T follicular helper cell (primary cell): ENCODE measurements around the gene PIP5K1C.
A peak's percentile ranks its signal among the peaks of the same experiment; 100 is the strongest.

Source experiments
- DNase-seq: peaks from one replicate; pipeline ENCODE4 v3.0.0-alpha.2; 2020; ENCODE audit warnings: low read depth
- total RNA-seq, 2 experiments: gene quantifications; one replicate each; lab custom pipeline; 2026; lab: John Stamatoyannopoulos, UW

PIP5K1C gene, protein sequence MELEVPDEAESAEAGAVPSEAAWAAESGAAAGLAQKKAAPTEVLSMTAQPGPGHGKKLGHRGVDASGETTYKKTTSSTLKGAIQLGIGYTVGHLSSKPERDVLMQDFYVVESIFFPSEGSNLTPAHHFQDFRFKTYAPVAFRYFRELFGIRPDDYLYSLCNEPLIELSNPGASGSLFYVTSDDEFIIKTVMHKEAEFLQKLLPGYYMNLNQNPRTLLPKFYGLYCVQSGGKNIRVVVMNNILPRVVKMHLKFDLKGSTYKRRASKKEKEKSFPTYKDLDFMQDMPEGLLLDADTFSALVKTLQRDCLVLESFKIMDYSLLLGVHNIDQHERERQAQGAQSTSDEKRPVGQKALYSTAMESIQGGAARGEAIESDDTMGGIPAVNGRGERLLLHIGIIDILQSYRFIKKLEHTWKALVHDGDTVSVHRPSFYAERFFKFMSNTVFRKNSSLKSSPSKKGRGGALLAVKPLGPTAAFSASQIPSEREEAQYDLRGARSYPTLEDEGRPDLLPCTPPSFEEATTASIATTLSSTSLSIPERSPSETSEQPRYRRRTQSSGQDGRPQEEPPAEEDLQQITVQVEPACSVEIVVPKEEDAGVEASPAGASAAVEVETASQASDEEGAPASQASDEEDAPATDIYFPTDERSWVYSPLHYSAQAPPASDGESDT
- total RNA-seq, result 13.9 to 30.4 reads per million in 2 experiments

DNA sequence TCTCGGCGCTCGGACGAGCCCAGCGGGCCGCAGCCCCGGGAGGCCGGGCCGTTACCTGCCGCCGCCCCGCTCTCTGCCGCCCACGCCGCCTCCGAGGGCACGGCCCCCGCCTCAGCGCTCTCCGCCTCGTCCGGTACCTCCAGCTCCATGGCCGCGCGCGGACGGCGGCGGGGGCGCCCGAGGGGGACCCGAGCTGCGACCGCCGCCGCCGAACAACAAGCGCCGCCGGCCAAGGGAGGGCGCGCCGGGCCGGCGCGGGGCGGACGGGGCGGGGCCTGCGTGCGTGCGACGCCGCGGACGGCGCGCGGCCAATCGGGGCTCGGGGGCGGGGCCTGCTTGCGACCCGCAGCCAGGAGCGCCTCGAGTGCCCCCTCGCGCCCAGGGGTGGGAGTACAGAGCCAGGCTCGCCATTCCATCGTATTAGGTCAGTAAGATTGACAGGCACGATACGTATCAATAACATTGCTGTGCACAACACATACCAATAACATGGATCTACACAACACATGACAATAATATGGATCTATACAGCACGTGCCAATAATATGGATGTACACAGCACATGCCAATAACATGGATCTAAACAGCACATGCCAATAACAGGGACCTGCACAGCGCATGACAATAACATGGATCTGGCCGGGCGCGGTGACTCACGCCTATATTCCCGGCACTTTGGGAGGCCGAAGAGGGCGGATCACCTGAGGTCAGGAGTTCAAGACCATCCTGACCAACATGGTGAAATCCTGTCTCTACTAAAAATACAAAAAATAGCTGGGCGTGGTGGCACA is at the start of gene PIP5K1C:
Gene PIP5K1C, minus strand, starts transcription at position 227 of the 791 bp plus-strand sequence. Its CDS starts 78 bp downstream, at position 149.
- peak; percentile 90 for DNase-seq

DNA sequence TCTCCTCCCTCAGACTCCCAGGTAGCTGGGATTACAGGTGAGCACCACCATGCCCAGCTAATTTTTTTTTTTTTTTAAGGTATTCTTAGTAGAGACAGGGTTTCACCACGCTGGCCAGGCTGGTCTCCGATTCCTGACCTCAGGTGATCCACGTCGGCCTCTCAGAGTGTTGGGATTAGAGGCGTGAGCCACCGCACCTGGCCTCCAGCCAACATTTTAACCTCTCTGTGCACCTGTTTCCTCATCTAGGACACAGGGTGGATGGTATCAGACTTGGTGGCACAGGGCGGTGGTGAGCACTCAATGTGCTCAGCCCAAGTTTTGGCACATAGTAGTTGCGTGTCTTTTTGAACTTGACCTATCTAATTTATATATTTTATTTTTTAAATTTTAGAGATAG is 48.7 kb upstream of the PIP5K1C start:
- no peak for DNase-seq

DNA sequence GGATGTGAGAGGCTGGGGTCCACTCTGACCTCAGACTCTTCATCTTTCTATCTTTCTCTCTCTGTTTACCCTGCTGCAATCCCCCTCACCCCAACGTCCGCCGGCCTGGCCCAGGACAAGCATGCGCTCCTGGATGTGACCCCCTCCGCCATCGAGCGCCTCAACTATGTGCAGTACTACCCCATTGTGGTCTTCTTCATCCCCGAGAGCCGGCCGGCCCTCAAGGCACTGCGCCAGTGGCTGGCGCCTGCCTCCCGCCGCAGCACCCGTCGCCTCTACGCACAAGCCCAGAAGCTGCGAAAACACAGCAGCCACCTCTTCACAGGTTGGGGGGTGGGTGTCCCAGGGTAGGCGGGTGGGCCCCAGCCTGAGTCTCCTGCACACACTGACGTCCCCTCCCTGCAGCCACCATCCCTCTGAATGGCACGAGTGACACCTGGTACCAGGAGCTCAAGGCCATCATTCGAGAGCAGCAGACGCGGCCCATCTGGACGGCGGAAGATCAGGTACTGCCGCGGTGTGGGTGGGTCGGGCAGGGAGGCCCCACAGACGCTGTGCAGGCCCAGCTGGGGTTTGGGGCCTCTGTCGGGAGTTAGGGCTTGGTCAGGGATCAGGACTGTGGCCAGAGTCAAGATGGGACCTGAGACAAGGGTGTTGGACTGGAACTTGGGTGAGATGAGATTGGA is 46.2 kb upstream of the PIP5K1C start:
- DNase-seq, result no peak

DNA sequence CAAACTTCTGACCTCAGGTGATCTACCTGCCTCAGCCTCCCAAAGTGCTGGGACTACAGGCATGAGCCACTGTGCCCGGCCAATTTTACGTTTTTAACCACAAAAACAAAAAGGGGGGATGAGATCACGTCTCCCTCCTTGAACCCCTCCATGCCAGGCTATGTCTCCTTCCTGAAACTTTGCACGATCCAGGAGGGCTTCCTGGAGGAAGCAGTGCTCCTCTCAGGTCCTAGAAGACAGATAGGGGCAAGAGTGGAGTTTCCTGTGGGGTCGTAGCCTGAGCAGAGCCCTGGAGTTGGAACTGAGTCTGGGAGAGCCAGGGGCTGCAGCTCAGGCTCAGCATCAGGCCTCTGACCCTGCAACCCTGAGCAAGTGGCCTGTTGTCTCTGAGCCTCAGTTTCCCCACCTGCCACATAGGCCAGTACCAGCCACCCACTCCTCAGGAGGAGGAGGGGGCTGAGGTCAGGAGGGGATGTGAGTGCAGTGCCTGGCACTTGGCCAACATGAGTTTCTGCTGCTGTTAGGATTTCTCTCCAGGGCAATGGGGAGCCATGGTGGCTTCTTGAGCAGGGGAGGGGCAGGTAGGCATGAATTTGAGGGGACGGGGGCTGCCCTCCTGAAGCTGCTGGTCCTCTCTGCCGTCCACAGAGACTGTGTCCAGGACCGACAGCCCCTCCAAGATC is 45.2 kb upstream of the PIP5K1C start:
- no peak for DNase-seq

DNA sequence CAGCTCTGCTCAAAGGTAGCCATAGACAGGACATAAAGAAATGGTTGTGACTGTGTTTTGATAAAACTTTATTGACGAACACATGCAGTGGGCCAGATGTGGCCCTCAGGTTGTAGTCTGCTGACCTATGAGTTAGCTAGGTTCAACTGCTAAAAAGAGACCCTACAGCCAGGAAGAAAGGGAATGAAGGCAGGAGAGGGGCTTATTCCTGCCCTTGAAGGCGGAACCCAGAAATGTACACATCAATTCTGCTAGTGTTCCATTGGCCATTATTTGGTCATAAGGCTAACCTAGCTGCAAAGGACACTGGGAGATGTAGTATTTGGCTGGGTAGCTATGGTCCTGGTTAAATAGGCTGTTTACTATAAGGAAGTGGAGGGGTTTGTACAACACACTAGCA is 43.2 kb upstream of the PIP5K1C start:
- DNase-seq, result no peak

DNA sequence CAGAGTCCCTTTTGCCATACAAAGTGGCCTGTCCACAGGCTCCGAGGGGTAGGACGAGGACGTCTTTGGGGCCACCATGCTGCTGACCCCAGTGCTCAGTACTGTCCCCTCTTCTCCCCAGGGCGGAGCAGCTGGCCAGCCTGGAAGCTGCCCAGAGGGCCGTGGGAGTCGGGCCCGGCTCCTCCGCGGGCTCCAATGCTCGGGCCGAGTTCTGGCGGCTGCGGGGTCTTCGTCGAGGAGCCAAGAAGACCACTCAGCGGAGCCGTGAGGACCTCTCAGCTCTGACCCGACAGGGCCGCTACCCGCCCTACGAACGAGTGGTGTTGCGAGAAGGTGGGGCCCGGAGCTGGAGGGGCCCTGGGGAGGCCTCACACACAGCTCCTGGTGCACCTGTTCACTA is 40.2 kb upstream of the PIP5K1C start:
- no peak for DNase-seq

DNA sequence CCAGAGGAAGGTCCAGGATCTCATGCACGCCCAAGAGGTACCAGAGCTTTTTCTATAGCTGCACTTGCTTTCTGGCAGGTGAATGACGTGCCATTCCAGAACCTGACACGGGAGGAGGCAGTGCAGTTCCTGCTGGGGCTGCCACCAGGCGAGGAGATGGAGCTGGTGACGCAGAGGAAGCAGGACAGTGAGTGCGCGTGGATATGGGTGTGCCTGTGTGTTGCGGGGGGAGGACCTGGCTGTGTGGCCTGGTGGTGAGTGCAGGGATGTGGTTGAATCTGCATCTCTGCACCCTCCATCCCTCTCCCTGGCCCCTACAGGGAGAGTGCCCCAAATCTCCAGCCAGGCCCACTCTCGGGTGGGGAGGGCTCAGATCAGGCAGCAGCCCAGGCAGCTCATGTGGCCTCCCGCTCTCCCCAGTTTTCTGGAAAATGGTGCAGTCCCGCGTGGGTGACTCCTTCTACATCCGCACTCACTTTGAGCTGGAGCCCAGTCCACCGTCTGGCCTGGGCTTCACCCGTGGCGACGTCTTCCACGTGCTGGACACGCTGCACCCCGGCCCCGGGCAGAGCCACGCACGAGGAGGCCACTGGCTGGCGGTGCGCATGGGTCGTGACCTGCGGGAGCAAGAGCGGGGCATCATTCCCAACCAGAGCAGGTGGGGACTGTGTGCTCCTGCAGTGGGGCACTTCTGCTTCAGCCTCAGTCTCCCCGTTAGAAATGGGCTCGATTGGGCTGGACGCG is 38.4 kb upstream of the PIP5K1C start:
- no peak for DNase-seq

DNA sequence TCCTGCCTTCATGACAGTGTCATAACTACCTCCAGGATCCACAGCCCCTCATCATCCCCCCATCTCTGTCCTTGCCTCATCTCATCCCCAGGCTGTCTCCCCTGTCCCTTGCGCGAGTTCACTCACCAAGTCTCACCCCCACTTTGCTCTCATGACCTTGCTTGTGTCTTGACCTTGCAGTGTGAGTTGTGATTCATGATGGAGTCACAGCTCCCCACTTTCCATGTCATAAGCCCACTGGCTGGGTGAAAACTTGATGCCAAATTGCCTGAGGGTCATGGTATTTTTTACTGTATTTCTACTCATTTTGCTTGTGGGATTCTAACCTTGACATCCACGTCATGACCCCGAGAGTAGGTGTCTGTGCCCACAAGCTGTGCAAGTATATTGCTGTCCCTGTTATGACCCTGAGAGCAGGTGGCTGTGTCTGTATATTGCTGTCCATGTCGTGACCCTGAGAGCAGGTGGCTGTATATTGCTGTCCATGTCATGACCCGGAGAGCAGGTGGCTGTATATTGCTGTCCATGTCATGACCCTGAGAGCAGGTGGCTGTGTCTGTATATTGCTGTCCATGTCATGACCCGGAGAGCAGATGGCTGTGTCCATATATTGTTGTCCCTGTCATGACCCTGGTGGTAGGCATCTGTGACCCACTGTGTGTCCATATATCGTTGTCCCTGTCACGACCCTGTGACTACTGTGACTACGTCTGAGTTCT is 37.4 kb upstream of the PIP5K1C start:
- no peak for DNase-seq

DNA sequence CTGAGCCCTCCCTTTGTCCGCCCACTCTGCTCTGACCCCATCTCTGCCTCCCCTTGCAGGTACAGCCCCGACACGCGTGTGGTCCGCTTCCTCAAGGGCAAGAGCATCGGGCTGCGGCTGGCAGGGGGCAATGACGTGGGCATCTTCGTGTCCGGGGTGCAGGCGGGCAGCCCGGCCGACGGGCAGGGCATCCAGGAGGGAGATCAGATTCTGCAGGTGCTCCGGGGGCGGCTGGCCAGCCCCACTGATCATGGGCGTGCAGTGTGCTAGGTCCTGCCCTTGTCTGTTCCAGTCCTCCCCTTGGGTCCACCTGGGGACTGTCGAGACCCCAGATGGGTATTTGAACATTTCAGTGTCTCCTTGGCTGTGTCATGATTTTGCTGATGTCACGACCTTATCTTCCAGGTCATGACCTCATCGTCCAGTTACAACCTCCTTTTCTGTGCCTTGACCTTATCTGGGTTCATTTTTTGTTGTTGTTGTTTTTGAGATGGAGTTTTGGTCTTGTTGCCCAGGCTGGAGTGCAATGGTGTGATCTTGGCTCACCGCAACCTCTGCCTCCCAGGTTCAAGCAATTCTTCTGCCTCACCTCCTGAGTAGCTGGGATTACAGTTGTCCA is 35.9 kb upstream of the PIP5K1C start:
- no peak for DNase-seq

DNA sequence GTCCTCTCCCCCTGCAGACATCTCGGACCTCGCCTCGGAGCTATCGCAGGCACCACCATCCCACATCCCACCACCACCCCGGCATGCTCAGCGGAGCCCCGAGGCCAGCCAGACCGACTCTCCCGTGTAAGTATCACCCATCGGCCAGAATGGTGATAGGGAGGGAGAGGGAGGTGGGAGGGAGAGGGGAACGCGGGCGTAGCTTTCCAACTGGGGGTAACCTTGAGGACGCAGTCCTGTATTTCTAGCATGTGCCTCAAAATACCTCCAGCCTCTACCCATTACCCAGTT is 34.0 kb upstream of the PIP5K1C start:
- DNase-seq, result no peak

DNA sequence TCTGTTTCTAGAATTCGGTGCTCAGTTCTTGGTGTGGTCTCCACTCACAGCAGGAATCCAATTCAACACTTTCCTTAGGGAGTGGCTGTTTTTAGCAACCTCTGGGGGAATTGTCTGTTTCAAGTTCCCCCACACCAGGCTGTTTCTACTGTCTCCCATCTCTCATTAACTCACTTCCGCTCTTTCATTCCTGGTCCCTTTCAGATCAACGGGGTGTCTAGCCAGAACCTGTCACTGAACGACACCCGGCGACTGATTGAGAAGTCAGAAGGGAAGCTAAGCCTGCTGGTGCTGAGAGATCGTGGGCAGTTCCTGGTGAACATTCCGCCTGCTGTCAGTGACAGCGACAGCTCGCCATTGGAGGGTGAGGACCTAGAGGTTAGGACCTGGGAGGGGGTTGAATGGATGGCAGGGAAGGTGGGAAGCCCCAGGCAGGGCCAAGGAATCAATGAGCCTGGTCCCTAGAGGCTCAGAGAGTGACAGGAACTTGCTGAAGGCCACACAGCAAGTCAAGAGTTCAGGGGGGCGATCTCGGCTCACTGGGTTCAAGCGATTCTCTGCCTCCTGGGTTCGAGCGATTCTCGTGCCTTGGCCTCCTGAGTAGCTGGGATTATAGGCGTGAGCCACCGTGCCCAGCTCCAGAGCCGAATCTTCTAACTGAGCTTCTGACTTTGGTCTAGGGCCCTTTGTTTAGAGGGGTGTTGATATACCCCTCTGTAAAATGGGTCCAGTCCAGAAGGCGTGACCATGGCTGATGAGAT is 33.5 kb upstream of the PIP5K1C start:
- DNase-seq, result no peak

DNA sequence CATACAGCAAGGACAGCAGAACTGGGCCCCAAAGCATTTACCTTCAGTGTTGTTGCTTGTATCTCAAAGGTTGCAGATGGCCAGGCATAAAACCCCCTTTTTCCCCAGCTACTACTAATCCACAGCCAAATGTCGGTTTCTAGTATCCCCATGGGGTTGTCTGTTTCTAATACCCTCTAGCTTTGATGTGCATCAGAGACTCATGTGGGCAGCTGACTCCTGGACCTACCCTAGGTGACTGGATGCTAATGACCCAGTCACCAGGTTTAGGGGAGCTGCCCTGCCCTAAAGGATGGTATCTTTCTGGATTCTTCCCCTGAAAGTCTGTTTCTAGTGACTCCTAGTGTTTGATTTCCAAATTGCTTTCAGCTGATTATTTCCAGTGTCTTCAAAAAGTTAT is 31.8 kb upstream of the PIP5K1C start:
- DNase-seq, result no peak

DNA sequence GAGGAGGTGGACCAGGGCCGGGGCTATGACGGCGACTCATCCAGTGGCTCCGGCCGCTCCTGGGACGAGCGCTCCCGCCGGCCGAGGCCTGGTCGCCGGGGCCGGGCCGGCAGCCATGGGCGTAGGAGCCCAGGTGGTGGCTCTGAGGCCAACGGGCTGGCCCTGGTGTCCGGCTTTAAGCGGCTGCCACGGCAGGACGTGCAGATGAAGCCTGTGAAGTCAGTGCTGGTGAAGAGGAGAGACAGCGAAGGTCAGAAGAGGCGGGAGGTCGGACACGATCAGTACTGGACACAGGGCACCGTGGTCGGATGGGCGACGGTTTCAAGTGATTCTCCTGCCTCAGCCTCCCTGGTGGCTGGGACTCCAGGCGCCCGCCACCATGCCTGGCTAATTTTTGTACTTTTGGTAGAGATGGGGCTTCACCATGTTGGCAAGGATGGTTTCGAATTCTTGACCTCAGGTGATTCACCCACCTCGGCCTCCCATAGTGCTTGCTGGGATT is 30.2 kb upstream of the PIP5K1C start:
- DNase-seq, result no peak

DNA sequence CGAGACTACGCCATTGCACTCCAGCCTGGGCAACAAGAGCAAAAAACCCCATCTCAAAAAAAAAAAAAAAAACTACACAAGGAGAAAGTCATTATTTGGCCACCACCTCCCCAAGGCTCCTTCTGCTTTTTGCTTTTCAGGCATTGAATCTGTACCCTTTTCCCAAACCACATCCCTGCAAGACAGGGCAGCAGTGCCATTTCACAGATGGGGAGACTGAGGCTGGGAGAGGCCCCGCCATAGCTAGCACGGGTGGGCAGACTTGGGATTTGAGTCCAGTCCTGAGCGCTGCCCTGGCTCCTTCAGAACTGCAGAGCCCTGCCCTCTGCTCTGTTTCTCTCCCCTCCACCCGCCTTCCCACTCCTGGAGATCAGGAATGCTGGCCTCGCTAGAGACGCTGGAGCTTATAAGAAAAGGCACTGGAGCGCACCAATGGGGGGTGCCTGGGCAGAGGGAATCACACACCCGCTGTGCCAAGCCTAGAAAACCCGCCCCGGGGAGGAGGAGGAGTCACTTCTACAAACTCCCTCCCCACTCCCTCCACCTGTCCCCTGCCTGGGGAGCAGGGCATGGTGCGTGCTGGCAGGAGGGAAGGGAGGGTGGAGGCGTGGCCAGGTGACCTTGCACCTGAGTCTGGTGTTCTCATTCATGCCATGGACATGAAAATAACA is 25.5 kb upstream of the PIP5K1C start:
- no peak for DNase-seq

DNA sequence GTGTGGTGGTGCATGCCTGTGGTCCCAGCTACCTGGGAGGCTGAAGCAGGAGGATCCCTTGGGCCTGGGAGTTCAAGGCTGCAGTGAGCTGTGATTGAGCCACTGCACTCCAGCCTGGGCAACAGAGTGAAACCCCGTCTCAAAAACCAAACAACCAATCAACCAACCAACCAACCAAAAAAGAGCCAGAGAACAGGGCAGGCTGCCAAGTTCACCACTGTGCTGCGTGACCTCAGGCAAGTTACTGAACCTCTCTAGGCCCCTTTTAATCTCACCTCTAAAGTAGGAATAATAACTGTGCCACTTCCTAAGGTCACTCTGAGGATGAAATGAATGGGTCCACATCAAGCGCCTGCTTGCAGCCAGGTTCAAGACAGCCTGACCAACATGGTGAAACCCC is 24.9 kb upstream of the PIP5K1C start:
- no peak for DNase-seq

DNA sequence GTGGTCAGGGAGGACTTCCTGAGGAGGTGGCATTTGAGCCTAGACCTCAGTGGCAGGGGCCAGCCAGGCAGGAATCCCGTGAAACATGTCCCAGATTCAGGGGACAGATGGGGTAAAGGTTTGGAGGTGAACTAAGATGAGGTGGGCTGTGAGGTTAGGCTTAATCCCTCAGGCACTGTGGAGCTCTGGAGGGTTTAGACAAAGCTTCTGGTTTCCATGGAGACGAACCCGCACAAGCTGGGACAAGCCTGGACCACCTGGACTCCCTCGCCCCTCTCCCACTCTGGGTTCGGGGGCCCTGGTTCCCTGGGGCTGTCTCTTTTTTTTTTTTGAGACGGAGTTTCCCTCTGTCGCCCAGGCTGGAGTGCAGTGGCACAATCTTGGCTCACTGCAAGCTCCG is 23.6 kb upstream of the PIP5K1C start:
- no peak for DNase-seq

DNA sequence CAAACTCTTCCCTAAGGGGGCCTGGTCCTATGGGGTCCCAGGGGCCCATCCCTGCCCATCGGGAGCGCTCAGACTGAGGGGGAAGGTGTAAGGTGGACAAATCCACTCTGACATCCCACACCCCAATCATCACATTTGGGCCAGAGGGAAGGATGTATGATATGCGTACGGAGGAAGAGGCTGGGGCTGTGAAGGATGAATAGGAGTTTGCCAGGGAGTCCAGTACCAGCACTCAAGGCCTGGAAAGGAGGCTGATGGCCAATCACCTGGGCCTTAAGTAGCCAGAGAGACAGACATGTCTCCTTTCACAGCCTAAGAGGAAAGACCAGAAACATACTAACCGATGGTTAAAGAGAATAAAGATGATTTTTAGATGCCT is 22.8 kb upstream of the PIP5K1C start:
- DNase-seq, result no peak

DNA sequence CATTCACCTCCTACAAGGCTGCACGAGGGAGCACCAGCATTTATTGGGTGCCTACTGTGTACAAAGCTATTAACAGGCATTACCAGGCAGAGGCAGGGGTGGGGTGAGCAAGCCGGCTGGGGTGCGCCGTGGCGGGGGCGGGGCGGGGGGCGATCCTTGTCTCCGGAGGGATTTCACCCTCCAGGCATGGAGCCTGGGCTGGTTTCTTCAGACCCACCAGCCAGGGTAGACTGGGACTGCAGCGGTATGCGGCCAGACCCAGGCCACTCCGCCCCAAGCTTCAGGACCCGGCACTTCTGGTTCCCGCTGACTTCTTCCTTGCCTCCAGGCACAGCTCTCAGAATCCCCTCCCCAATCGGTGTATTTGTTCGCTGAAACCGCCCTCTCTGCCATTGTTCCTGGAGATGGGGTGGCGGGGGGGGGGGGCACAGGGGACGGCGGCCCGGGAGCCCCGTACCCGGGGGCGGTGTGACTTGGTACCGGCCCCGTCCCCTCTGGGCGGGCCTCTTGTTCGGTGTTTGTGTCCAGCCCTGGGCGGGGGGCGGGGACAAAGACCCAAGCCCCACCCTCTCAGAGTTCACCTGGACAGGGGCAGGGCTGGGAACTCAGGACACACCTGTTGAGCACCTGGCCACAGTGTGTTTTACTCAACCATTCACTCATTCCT is 22.3 kb upstream of the PIP5K1C start:
- no peak for DNase-seq
